Measurements from ENCODE around the gene ITGAL.
"Not testable (repeated sequence)": the region's sequence is repeated elsewhere in the genome, so short reads cannot be mapped to it uniquely, and the experiment has no call there.

DNA sequence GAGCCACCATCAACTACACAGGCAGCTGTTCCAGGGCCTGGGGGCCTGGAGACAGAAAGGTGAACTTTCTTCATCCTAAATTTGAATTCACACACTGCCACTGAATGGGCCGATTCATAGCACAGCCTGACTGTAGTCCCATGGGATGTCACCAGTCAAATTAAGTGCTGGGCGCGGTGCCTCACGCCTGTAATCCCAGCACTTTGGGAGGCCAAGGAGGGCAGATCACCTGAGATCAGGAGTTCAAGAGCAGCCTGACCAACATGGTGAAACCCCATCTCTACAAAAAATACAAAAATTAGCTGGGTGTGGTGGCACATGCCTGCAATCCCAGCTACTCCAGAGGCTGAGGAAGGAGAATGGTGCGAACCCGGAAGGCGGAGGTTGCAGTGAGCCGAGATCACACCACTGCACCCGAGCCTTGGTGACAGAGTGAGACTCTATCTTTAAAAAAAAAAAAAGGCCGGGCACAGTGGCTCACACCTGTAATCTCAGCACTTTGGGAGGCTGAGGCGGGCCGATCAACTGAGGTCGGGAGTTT lies 67.5 kb downstream of the ITGAL start:
- TF ChIP-seq, protein P1, sequence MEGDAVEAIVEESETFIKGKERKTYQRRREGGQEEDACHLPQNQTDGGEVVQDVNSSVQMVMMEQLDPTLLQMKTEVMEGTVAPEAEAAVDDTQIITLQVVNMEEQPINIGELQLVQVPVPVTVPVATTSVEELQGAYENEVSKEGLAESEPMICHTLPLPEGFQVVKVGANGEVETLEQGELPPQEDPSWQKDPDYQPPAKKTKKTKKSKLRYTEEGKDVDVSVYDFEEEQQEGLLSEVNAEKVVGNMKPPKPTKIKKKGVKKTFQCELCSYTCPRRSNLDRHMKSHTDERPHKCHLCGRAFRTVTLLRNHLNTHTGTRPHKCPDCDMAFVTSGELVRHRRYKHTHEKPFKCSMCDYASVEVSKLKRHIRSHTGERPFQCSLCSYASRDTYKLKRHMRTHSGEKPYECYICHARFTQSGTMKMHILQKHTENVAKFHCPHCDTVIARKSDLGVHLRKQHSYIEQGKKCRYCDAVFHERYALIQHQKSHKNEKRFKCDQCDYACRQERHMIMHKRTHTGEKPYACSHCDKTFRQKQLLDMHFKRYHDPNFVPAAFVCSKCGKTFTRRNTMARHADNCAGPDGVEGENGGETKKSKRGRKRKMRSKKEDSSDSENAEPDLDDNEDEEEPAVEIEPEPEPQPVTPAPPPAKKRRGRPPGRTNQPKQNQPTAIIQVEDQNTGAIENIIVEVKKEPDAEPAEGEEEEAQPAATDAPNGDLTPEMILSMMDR (IDR thresholded peaks at IDR 0.05; ENCODE audit: low read depth, low read length) = not testable (repeated sequence)
- TF ChIP-seq EZH2phosphoT487 (IDR thresholded peaks at IDR 0.05; ENCODE audit: low read depth) = not testable (repeated sequence)

All from OCI-LY3 (cell line).